PC-3 (cell line): ENCODE measurements around the gene ANKS1A.

Experiments
- CTCF ChIP-seq: fragments of 300-600 bp; sonication (generic); conservative IDR thresholded peaks from 2 replicates; pipeline ENCODE4 v1.5.1; 2017; ENCODE audit warnings: antibody characterized with exemption, low read depth, mild to moderate bottlenecking, low read length
- EZH2phosphoT487 ChIP-seq: fragments of 300-600 bp; sonication (generic); IDR thresholded peaks from 2 replicates; pipeline ENCODE4 v1.6.1; 2018; ENCODE audit warnings: mild to moderate bottlenecking, antibody characterized with exemption, low read length, borderline replicate concordance

- TF ChIP-seq EZH2phosphoT487 (no peak), CTCF (no peak)
These were observed 152.2 kb downstream of the ANKS1A start for GRCh38 chr6:35041086-35041861.
